ENCODE results near the gene MYBPHL.

The MYBPHL gene

DNA sequence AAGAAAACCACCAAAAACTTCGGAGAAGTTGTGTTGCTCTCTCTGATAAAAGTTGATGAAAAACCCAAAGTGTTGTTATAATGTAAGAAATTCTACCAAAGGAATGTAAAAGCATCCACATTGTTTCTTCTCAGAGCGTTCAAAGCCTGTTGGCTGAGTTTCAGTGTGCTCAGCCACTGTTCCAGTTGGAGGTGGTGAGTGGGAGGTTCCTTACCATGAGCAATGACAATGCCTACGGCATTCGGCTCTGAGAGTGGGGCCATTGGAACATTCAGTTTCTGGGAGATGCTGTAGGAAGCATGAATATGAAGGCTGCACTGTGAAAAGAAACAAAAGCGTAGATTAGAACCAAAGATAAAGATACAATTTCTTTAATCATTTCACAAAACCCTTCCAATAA is 20.5 kb upstream of the MYBPHL start:
- Histone ChIP-seq H4K91ac (ENCODE audit: low read length) (no peak overlapping the region), H3K18ac (ENCODE audit: low read depth in 1 of 2, low read length in 2 of 2) (no peak overlapping the region), H3K14ac (ENCODE audit: low read length in 2 of 2) (no peak overlapping the region), H3K4me2 (ENCODE audit: low read length, poor library complexity, severe bottlenecking) (no peak overlapping the region), H2BK120ac (ENCODE audit: low read depth, low read length) (no peak overlapping the region), H3K27ac (ENCODE audit: low read length, poor library complexity, severe bottlenecking) (no peak overlapping the region), H3K23ac (ENCODE audit: low read length in 2 of 2) (no peak overlapping the region), H2BK5ac (ENCODE audit: low read depth, low read length, poor library complexity, severe bottlenecking) (no peak overlapping the region), H3K79me1 (replicated peaks; ENCODE audit: low read length, poor library complexity, severe bottlenecking) (peaks cover 4% of the 10 kb centered on the region), H2AFZ (ENCODE audit: low read depth, low read length) (no peak overlapping the region), H3K9me3 (ENCODE audit: control insufficient read depth, low read length) (peaks cover 18% of the 10 kb centered on the region), H2BK12ac (ENCODE audit: low read length in 2 of 2) (no peak overlapping the region), H3K4me3 (ENCODE audit: insufficient read depth in 1 of 2, low read depth in 1 of 2, low read length in 2 of 2) (no peak overlapping the region), H3K27me3 (ENCODE audit: control insufficient read depth in 1 of 2, insufficient read depth in 1 of 2, low read length in 2 of 2) (no peaks in the 10 kb centered on the region), H2BK15ac (ENCODE audit: low read depth, poor library complexity, severe bottlenecking) (no peak overlapping the region), H3K4me1 (ENCODE audit: control insufficient read depth, insufficient read depth, low read depth, low read length) (no peaks in the 10 kb centered on the region), H2AK5ac (ENCODE audit: low read length, severe bottlenecking) (no peak overlapping the region), H3K36me3 (ENCODE audit: control insufficient read depth in 1 of 2, insufficient read depth in 2 of 2, low read depth in 1 of 2, low read length in 2 of 2) (peaks cover 10 to 19% of the 10 kb centered on the region in 2 experiments), H3K9ac (ENCODE audit: low read length) (no peak overlapping the region), H4K8ac (ENCODE audit: low read length) (no peak overlapping the region), H3K4ac (ENCODE audit: low read depth in 1 of 2, low read length in 2 of 2) (no peak overlapping the region)
- 93% methylated on average over 4 of the region's 5 CpGs for WGBS
- DNase-seq, result no peak

DNA sequence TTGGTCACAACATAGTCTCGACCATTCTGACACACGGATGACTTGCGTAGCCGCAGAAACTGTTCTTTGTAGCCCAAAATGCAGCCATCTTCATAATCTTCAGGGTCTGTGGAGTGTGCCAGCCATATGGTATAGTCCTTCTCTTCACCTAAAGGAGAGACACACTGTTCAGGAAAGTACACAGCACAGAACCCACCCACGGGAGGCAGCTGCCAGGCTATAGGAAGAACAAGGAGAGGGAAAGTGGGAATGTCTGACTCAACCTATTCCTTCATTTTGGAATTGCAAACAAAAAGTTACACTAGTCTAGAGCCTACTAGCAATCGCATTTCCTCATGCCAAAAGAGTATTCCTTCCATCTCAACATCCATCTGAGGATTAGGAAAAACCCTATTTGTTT is 16.2 kb upstream of the MYBPHL start:
- Histone ChIP-seq H3K23ac (ENCODE audit: low read length in 2 of 2) (no peak overlapping the region), H3K27me3 (ENCODE audit: control insufficient read depth in 1 of 2, insufficient read depth in 1 of 2, low read length in 2 of 2) (no peaks in the 10 kb centered on the region), H3K4ac (ENCODE audit: low read depth in 1 of 2, low read length in 2 of 2) (no peak overlapping the region), H2BK15ac (ENCODE audit: low read depth, poor library complexity, severe bottlenecking) (no peak overlapping the region), H2BK5ac (ENCODE audit: low read depth, low read length, poor library complexity, severe bottlenecking) (no peak overlapping the region), H3K18ac (ENCODE audit: low read depth in 1 of 2, low read length in 2 of 2) (no peak overlapping the region), H3K14ac (ENCODE audit: low read length in 2 of 2) (no peak overlapping the region), H2AFZ (ENCODE audit: low read depth, low read length) (no peak overlapping the region), H3K4me3 (ENCODE audit: insufficient read depth in 1 of 2, low read depth in 1 of 2, low read length in 2 of 2) (no peak overlapping the region), H4K91ac (ENCODE audit: low read length) (no peak overlapping the region), H2AK5ac (ENCODE audit: low read length, severe bottlenecking) (no peak overlapping the region), H3K79me1 (replicated peaks; ENCODE audit: low read length, poor library complexity, severe bottlenecking) (peaks cover 1% of the 10 kb centered on the region), H3K36me3 (ENCODE audit: control insufficient read depth in 1 of 2, insufficient read depth in 2 of 2, low read depth in 1 of 2, low read length in 2 of 2) (peaks cover 10 to 33% of the 10 kb centered on the region in 2 experiments), H2BK120ac (ENCODE audit: low read depth, low read length) (no peak overlapping the region), H3K27ac (ENCODE audit: low read length, poor library complexity, severe bottlenecking) (no peak overlapping the region), H4K8ac (ENCODE audit: low read length) (no peak overlapping the region), H3K4me2 (ENCODE audit: low read length, poor library complexity, severe bottlenecking) (no peak overlapping the region), H2BK12ac (ENCODE audit: low read length in 2 of 2) (no peak overlapping the region), H3K9ac (ENCODE audit: low read length) (no peak overlapping the region), H3K9me3 (ENCODE audit: control insufficient read depth, low read length) (no peaks in the 10 kb centered on the region), H3K4me1 (ENCODE audit: control insufficient read depth, insufficient read depth, low read depth, low read length) (no peaks in the 10 kb centered on the region)
- WGBS, result 96% methylated on average over 4 of the region's 6 CpGs
- DNase-seq, result no peak

DNA sequence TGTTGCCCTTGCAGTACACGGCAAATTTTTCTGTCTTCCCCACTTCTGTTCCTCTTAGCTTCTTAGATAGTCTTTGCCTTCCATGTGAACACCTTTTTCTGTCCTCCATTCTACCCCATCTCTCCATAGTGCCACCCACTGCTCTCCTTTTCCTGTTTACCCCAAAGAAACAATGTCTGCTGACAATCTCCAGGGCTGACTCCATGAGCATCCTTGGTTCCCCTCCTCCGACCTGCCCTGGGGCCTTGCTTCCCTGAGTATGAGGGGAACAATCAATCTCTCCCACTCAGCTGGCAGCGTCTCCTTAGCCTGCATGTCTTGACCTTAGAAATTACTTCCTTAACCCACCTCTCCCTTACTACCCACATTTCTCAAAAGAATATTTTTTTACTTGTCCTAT is 12.3 kb upstream of the MYBPHL start:
- Histone ChIP-seq H3K27ac (ENCODE audit: low read length, poor library complexity, severe bottlenecking) (no peak overlapping the region), H3K23ac (ENCODE audit: low read length in 2 of 2) (no peak overlapping the region), H3K4me2 (ENCODE audit: low read length, poor library complexity, severe bottlenecking) (no peak overlapping the region), H2BK15ac (ENCODE audit: low read depth, poor library complexity, severe bottlenecking) (no peak overlapping the region), H2AFZ (ENCODE audit: low read depth, low read length) (no peak overlapping the region), H2BK5ac (ENCODE audit: low read depth, low read length, poor library complexity, severe bottlenecking) (no peak overlapping the region), H4K91ac (ENCODE audit: low read length) (no peak overlapping the region), H3K79me1 (replicated peaks; ENCODE audit: low read length, poor library complexity, severe bottlenecking) (peaks cover 1% of the 10 kb centered on the region), H3K4me3 (ENCODE audit: insufficient read depth in 1 of 2, low read depth in 1 of 2, low read length in 2 of 2) (no peak overlapping the region), H2BK12ac (ENCODE audit: low read length in 2 of 2) (no peak overlapping the region), H3K4me1 (ENCODE audit: control insufficient read depth, insufficient read depth, low read depth, low read length) (no peaks in the 10 kb centered on the region), H3K9me3 (ENCODE audit: control insufficient read depth, low read length) (no peaks in the 10 kb centered on the region), H3K14ac (ENCODE audit: low read length in 2 of 2) (no peak overlapping the region), H3K27me3 (ENCODE audit: control insufficient read depth in 1 of 2, insufficient read depth in 1 of 2, low read length in 2 of 2) (no peaks in the 10 kb centered on the region), H3K18ac (ENCODE audit: low read depth in 1 of 2, low read length in 2 of 2) (no peak overlapping the region), H3K4ac (ENCODE audit: low read depth in 1 of 2, low read length in 2 of 2) (no peak overlapping the region), H3K9ac (ENCODE audit: low read length) (no peak overlapping the region), H2BK120ac (ENCODE audit: low read depth, low read length) (no peak overlapping the region), H2AK5ac (ENCODE audit: low read length, severe bottlenecking) (no peak overlapping the region), H3K36me3 (ENCODE audit: control insufficient read depth in 1 of 2, insufficient read depth in 2 of 2, low read depth in 1 of 2, low read length in 2 of 2) (peaks cover 13 to 46% of the 10 kb centered on the region in 2 experiments), H4K8ac (ENCODE audit: low read length) (peak overlapping the region; percentile 61)
- 87% methylated on average over 3 of the region's 3 CpGs for WGBS
- no peak for DNase-seq

DNA sequence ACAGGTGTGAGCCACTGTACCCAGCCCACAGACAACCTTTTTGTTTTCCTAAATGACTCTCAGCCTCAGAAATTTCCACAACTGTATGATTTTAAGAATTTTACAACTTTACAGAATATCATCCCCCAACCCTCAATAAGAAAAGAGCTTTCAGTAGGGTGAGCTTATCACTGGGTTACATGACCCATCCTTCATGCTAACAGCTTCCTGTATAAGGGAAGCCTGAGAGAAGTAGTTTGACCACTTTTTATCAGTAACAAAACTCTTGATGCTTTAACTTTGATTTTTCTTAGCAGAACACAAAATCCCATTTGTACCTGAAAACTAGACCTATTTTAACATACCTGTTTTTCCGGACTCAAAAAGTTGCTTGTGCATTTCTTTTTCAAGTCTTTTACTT is 9.7 kb upstream of the MYBPHL start:
- H3K4me3 ChIP-seq (ENCODE audit: insufficient read depth in 1 of 2, low read depth in 1 of 2, low read length in 2 of 2), result no peak overlapping the region
- no peak overlapping the region for H3K23ac ChIP-seq (ENCODE audit: low read length in 2 of 2)
- H3K18ac ChIP-seq (ENCODE audit: low read depth in 1 of 2, low read length in 2 of 2), result no peak overlapping the region
- WGBS, result 100% methylated on average over 1 of the region's 1 CpG
- no peak overlapping the region for H2AK5ac ChIP-seq (ENCODE audit: low read length, severe bottlenecking)
- H3K4me1 ChIP-seq (ENCODE audit: control insufficient read depth, insufficient read depth, low read depth, low read length), result no peaks in the 10 kb centered on the region
- H3K27ac ChIP-seq (ENCODE audit: low read length, poor library complexity, severe bottlenecking), result no peak overlapping the region
- H3K36me3 ChIP-seq (ENCODE audit: control insufficient read depth in 1 of 2, insufficient read depth in 2 of 2, low read depth in 1 of 2, low read length in 2 of 2), result peaks cover 13 to 44% of the 10 kb centered on the region in 2 experiments
- no peak overlapping the region for H2BK120ac ChIP-seq (ENCODE audit: low read depth, low read length)
- no peaks in the 10 kb centered on the region for H3K79me1 ChIP-seq (replicated peaks; ENCODE audit: low read length, poor library complexity, severe bottlenecking)
- no peak overlapping the region for H2BK12ac ChIP-seq (ENCODE audit: low read length in 2 of 2)
- no peak overlapping the region for H3K14ac ChIP-seq (ENCODE audit: low read length in 2 of 2)
- H3K4ac ChIP-seq (ENCODE audit: low read depth in 1 of 2, low read length in 2 of 2), result no peak overlapping the region
- H2BK5ac ChIP-seq (ENCODE audit: low read depth, low read length, poor library complexity, severe bottlenecking), result no peak overlapping the region
- H3K27me3 ChIP-seq (ENCODE audit: control insufficient read depth in 1 of 2, insufficient read depth in 1 of 2, low read length in 2 of 2), result no peaks in the 10 kb centered on the region
- no peak overlapping the region for H2BK15ac ChIP-seq (ENCODE audit: low read depth, poor library complexity, severe bottlenecking)
- no peak overlapping the region for H4K8ac ChIP-seq (ENCODE audit: low read length)
- H4K91ac ChIP-seq (ENCODE audit: low read length), result no peak overlapping the region
- no peaks in the 10 kb centered on the region for H3K9me3 ChIP-seq (ENCODE audit: control insufficient read depth, low read length)
- no peak for DNase-seq
- no peak overlapping the region for H2AFZ ChIP-seq (ENCODE audit: low read depth, low read length)
- no peak overlapping the region for H3K4me2 ChIP-seq (ENCODE audit: low read length, poor library complexity, severe bottlenecking)
- H3K9ac ChIP-seq (ENCODE audit: low read length), result no peak overlapping the region

Data from mesenchymal stem cell (in vitro differentiated cells and primary cell).